ENCODE data around the gene NELFCD. TPM values are rescaled to one million over a fixed set of nuclear protein-coding genes. Genes with fewer than 3 reads are reported as not detected.
A peak's percentile ranks its signal among the peaks of the same experiment; 100 is the strongest.

NELFCD gene
- total and polyA plus RNA-seq, 10 of the 15 experiments (the other 5 are each of a cell fraction or from before 2014, with no cell fraction given) = 8.9 to 109 (median 82.9) TPM

DNA sequence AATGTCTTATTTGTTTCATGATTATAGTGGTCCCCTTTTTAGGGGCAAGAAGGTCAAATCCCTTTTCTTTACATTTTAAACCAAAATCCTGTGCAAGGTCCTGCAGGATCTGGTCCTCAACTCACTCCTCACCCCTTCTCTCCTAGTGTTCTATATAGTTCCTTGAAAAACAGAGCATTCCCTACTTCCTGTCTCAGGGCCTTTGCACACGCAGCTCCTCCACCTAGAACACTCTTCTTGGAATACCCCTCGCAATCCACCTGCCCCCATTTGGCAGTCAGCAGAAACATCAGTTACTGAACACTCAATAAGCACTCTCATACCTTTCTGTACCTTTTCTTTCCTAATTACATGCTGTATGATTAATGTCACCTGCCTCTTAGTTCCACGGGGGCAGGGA lies 54.3 kb downstream of the NELFCD start (continued):
- TF ChIP-seq, protein P1, sequence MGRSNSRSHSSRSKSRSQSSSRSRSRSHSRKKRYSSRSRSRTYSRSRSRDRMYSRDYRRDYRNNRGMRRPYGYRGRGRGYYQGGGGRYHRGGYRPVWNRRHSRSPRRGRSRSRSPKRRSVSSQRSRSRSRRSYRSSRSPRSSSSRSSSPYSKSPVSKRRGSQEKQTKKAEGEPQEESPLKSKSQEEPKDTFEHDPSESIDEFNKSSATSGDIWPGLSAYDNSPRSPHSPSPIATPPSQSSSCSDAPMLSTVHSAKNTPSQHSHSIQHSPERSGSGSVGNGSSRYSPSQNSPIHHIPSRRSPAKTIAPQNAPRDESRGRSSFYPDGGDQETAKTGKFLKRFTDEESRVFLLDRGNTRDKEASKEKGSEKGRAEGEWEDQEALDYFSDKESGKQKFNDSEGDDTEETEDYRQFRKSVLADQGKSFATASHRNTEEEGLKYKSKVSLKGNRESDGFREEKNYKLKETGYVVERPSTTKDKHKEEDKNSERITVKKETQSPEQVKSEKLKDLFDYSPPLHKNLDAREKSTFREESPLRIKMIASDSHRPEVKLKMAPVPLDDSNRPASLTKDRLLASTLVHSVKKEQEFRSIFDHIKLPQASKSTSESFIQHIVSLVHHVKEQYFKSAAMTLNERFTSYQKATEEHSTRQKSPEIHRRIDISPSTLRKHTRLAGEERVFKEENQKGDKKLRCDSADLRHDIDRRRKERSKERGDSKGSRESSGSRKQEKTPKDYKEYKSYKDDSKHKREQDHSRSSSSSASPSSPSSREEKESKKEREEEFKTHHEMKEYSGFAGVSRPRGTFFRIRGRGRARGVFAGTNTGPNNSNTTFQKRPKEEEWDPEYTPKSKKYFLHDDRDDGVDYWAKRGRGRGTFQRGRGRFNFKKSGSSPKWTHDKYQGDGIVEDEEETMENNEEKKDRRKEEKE (IDR thresholded peaks at IDR 0.05) = no peak
- no peak for TF ChIP-seq CREM (IDR thresholded peaks at IDR 0.05; ENCODE audit: low read depth)
- TF ChIP-seq, protein P2, sequence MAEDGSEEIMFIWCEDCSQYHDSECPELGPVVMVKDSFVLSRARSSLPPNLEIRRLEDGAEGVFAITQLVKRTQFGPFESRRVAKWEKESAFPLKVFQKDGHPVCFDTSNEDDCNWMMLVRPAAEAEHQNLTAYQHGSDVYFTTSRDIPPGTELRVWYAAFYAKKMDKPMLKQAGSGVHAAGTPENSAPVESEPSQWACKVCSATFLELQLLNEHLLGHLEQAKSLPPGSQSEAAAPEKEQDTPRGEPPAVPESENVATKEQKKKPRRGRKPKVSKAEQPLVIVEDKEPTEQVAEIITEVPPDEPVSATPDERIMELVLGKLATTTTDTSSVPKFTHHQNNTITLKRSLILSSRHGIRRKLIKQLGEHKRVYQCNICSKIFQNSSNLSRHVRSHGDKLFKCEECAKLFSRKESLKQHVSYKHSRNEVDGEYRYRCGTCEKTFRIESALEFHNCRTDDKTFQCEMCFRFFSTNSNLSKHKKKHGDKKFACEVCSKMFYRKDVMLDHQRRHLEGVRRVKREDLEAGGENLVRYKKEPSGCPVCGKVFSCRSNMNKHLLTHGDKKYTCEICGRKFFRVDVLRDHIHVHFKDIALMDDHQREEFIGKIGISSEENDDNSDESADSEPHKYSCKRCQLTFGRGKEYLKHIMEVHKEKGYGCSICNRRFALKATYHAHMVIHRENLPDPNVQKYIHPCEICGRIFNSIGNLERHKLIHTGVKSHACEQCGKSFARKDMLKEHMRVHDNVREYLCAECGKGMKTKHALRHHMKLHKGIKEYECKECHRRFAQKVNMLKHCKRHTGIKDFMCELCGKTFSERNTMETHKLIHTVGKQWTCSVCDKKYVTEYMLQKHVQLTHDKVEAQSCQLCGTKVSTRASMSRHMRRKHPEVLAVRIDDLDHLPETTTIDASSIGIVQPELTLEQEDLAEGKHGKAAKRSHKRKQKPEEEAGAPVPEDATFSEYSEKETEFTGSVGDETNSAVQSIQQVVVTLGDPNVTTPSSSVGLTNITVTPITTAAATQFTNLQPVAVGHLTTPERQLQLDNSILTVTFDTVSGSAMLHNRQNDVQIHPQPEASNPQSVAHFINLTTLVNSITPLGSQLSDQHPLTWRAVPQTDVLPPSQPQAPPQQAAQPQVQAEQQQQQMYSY (CRISPR knock-in tag; IDR thresholded peaks at IDR 0.05) = no peak

DNA sequence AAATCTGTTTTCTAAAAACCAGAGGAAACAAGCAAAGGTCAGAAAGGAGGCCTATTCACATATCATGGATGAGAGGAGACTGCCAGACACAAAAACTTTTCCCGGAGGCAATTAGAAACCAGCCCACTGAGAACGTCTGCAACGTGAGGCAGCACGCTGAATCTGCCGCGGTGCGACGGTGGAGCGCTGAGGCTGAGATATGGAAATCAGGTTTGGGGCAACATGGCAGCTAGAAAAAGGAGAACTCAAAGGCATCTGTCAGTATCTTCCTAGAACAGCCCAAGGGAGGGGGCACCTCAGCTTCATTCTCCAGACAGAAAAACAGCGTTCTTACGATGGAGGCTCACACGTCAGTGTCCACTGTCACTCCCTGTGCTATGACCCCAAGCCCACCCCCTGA lies 56.3 kb downstream of the NELFCD start:
- FAIRE-seq = no peak
- no peaks in the 10 kb centered on the region for H3K27me3 ChIP-seq (replicated peaks in 1 of 2; ENCODE audit: control insufficient read depth in 2 of 2, insufficient read depth in 2 of 2, low read length in 1 of 2)
- peak overlapping the region; percentile 35; the same call in 1 of the 2 replicates for H3K4me2 ChIP-seq (ENCODE audit: control insufficient read depth, insufficient read depth)
- H4K20me1 ChIP-seq (ENCODE audit: control insufficient read depth, insufficient read depth) = no peaks in the 10 kb centered on the region; the same call in 1 of the 2 replicates
- H3K4me3 ChIP-seq = no peak overlapping the region
- WGBS (ENCODE audit: insufficient coverage, insufficient replicate concordance, low lambda C conversion rate, missing lambda C conversion rate) = 96% methylated on average over 12 of the region's 12 CpGs
- CTCF ChIA-PET = no interaction called here
- RAD21 ChIA-PET (ENCODE audit: unreplicated experiment) = no interaction called here
- in situ Hi-C loops (cut with MboI) (no loop called here), intact Hi-C loops (cut with micrococcal nuclease; ENCODE audit: unreplicated experiment) (loop anchor here (10.0 kb wide), 2 partner anchors 53 to 383 kb away; partner anchors contain the start of genes NELFCD and STX16)
- no peak for ATAC-seq
- peaks cover 9 to 28% of the 10 kb centered on the region in 2 experiments for H3K36me3 ChIP-seq (ENCODE audit: control insufficient read depth in 2 of 2, insufficient read depth in 2 of 2, low read length in 1 of 2)
- H3K9me3 ChIP-seq (replicated peaks; ENCODE audit: control insufficient read depth, insufficient read depth, low read length) = no peaks in the 10 kb centered on the region
- H3K4me1 ChIP-seq (ENCODE audit: control insufficient read depth, insufficient read depth, low read length) = no peaks in the 10 kb centered on the region; the same call in 1 of the 2 replicates
- POLR2A ChIA-PET = interaction anchor here (0.6 to 1.2 kb wide), 2 partner anchors 32 to 54 kb away, joined by 4 read pairs; no protein-coding TSS in a partner anchor
- SMC1A ChIA-PET (ENCODE audit: uncharacterized antibody, unreplicated experiment) = no interaction called here
- no peak overlapping the region for H3K27ac ChIP-seq (ENCODE audit: control insufficient read depth, insufficient read depth)
- no peak for DNase-seq (ENCODE audit: low read depth, low spot score)
- H3K9ac ChIP-seq (ENCODE audit: control insufficient read depth, insufficient read depth, low read length) = no peak overlapping the region
- peaks cover 63% of the 10 kb centered on the region for H3K79me2 ChIP-seq (ENCODE audit: control insufficient read depth, insufficient read depth, low read length)
- BruUV-seq (replicated peaks) = no TSS peak
- H2AFZ ChIP-seq (ENCODE audit: control insufficient read depth, low read depth, low read length) = no peak overlapping the region
- no peak for TF ChIP-seq STAT1 (conservative IDR thresholded peaks at IDR 0.05)
- TF ChIP-seq NFXL1 (IDR thresholded peaks at IDR 0.05; ENCODE audit: borderline replicate concordance) = no peak
- TF ChIP-seq TCF12 (IDR thresholded peaks at IDR 0.05; ENCODE audit: low read depth, low read length) = no peak
- no peak for TF ChIP-seq ZZZ3 (IDR thresholded peaks at IDR 0.05; ENCODE audit: control insufficient read depth, insufficient read length, low read depth)
- TF ChIP-seq, protein P3, sequence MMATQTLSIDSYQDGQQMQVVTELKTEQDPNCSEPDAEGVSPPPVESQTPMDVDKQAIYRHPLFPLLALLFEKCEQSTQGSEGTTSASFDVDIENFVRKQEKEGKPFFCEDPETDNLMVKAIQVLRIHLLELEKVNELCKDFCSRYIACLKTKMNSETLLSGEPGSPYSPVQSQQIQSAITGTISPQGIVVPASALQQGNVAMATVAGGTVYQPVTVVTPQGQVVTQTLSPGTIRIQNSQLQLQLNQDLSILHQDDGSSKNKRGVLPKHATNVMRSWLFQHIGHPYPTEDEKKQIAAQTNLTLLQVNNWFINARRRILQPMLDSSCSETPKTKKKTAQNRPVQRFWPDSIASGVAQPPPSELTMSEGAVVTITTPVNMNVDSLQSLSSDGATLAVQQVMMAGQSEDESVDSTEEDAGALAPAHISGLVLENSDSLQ (IDR thresholded peaks at IDR 0.05) = no peak
- no peak for TF ChIP-seq ZNF384 (IDR thresholded peaks at IDR 0.05; ENCODE audit: borderline replicate concordance, low read depth, low read length)
- no peak for TF ChIP-seq MEF2A (IDR thresholded peaks at IDR 0.05; ENCODE audit: insufficient read depth, low read depth, low read length)
- TF ChIP-seq YBX1 (IDR thresholded peaks at IDR 0.05) = no peak
- TF ChIP-seq, protein P4, sequence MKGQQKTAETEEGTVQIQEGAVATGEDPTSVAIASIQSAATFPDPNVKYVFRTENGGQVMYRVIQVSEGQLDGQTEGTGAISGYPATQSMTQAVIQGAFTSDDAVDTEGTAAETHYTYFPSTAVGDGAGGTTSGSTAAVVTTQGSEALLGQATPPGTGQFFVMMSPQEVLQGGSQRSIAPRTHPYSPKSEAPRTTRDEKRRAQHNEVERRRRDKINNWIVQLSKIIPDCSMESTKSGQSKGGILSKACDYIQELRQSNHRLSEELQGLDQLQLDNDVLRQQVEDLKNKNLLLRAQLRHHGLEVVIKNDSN (IDR thresholded peaks at IDR 0.05; ENCODE audit: borderline replicate concordance, extremely low read length, insufficient read depth, low read depth, low read length) = no peak
- no peak for TF ChIP-seq ZNF207 (IDR thresholded peaks at IDR 0.05; ENCODE audit: borderline replicate concordance)
- no peak for TF ChIP-seq KAT2A (conservative IDR thresholded peaks at IDR 0.05; ENCODE audit: control insufficient read depth, low read depth, low read length)
- no peak for TF ChIP-seq TCF7 (IDR thresholded peaks at IDR 0.05; ENCODE audit: borderline replicate concordance)
